Stimulated activated CD8-positive, alpha-beta memory T cell treated with anti-CD3 and anti-CD28 coated beads, Interleukin-15, amount 100 ng/mL, for 1 hour (primary cell): ENCODE results near the gene ZNF619.
A peak's percentile ranks its signal among the peaks of the same experiment; 100 is the strongest.
"Not testable (repeated sequence)": the region's sequence is repeated elsewhere in the genome, so short reads cannot be mapped to it uniquely, and the experiment has no call there.

Experiments used
- DNase-seq: peaks from one replicate; pipeline ENCODE4 v3.0.0-alpha.2; 2020; ENCODE audit warnings: low read depth

The ZNF619 gene

DNA sequence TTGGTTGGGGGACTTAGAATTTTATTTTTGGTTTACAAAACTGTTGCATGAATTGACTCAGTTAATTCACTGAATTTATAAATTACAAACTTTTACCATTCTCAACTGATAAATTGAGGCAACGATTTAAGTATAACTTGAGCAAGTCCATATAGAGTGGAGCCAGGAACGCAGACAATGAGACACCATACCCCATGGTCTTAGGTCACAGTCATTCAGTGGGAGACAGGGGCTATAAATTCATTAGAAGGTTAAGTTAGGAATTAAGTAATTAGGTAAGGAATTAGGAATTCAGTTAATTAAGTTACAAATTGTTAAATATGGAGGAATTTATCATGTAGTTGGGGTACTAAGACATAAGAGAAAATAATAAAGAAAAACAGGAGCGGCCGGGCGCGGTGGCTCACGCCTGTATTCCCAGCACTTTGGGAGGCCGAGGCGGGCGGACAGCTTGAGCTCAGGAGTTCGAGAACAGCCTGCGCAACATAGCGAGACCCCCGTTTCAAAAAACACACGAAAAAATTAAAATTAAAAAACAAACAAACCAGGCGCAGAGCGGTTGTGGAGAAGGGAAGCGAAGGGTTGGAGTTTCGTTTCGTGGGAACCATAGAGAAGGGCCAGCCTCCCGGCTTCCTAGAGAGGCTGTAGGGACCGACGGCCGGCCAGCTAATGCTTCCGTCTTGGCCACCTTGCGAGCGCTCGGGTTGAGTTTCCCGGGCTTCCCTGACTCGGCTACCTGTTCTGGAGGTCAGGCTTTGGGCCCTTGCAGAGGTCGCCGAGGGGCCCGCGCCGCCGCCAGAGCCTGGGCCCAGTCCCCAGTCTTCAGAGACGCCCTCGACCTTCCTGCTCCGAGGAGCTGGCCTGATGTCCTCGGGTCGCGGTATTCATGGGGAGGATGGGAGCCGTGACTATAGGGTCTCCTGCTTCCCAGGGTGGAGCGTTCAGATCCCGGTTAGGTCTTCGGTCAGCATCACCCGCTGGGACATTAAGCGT lies at the start of gene ZNF619:
ZNF619 (plus strand) TSS at position 645 of the 993 bp plus-strand sequence. CDS start 858 bp downstream, outside the sequence.
- DNase-seq: peak; percentile 21

GRCh38 chr3:40432793-40433192 lies 44.1 kb upstream of the ZNF619 start:
- no peak for DNase-seq

DNA sequence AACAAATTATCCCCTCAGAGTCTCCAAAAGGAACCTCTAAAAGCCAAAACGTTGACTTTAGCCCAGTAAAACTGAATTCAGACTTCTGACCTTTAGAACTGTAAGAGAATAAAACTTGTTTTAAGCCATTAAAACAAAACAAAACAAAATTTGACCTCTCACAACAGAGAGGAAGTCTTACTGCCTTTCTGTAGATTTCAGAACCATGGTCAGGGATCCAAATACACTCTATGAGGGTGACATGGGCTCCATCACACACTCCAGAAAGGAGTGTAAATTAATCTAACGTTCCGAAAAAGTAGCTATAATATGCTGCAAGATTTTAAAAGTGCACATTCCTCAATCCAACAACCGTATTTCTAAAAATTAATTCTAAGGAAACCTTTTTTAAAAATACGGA lies 39.0 kb upstream of the ZNF619 start:
- no peak for DNase-seq

DNA sequence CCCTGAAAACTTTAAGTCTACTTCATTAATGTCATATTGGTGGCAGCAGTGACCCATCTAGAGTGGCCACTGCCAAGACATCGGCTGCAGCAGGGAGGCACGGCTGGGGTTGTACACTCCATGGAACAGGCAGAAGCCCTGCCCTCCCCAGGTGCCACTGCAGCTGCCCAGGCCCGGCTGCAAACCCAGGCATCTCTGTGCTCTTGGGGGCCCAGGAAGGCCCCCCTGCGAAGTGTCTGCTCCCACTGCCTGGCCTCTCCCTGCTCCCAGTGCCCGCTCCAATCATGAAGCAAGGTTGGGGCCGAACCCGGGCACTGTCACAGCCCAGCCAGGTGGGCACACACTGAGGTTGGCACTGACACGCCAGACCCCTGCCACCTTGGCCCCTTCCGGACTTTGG lies 31.9 kb upstream of the ZNF619 start:
- no peak for DNase-seq

- no peak for DNase-seq
Observed at GRCh38 chr3:40445880-40446279, 31.0 kb upstream of the ZNF619 start.

GRCh38 chr3:40450438-40450837 lies 26.5 kb upstream of the ZNF619 start:
- no peak for DNase-seq

DNA sequence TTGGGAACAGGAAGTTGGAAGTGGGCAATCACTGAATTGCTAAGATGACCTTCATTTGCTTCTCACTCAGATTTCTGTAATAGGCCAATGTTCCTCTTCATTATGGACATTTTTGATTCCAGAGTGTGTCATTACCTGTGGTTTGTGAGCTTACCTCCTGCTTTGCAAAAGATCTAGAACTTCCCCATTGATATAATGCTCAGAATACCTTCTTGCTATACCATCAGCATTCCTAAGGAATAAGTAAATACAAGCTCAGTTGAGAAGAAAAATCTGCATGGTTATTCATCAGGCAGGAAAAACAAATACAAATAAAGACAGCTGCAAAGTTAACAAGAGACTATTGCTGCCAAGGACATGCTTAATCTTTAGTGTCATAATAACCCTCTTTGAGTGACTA lies 25.4 kb upstream of the ZNF619 start:
- no peak for DNase-seq

GRCh38 chr3:40452057-40452456 lies 24.9 kb upstream of the ZNF619 start:
- no peak for DNase-seq

DNA sequence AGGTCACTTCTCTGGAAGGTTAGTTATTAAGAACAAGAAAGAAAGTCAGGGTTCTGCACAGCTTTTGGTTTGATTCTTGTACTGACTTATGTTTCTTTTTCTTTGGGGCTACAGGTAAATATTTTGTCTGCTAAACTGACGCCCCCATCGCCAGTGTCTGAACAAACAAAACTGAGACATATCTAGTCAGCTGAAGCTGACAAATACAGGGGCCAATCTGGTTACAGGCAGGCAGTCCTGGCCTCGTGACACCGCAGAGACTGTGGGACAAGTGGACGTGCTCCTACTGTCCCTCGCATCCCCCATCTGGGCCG lies 24.4 kb upstream of the ZNF619 start:
- DNase-seq: no peak

- peak; percentile 85 for DNase-seq
Observed at GRCh38 chr3:40452876-40453730, 23.8 kb upstream of the ZNF619 start.

DNA sequence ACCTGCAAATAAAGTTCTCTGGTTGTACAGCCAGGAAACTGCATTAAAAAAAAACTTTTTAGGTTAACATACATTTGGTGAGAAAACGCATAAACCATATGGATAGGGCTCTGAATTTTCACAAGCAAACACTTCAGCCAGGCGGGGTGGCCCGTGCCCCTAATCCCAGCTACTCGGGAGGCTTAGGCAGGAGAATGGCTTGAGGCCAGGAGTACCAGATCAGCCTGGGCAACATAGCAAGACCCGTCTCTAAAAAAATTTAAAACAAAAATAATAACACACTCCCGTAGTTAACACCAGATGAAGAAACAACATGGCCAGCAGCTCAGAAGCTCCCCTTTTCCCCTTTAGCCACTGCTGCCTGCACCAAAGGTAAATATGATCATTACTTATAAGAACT lies 23.0 kb upstream of the ZNF619 start:
- DNase-seq: no peak

- DNase-seq: no peak
Observed at GRCh38 chr3:40455328-40455727, 21.6 kb upstream of the ZNF619 start.

GRCh38 chr3:40456279-40456939 lies 20.5 kb upstream of the ZNF619 start:
- no peak for DNase-seq

DNA sequence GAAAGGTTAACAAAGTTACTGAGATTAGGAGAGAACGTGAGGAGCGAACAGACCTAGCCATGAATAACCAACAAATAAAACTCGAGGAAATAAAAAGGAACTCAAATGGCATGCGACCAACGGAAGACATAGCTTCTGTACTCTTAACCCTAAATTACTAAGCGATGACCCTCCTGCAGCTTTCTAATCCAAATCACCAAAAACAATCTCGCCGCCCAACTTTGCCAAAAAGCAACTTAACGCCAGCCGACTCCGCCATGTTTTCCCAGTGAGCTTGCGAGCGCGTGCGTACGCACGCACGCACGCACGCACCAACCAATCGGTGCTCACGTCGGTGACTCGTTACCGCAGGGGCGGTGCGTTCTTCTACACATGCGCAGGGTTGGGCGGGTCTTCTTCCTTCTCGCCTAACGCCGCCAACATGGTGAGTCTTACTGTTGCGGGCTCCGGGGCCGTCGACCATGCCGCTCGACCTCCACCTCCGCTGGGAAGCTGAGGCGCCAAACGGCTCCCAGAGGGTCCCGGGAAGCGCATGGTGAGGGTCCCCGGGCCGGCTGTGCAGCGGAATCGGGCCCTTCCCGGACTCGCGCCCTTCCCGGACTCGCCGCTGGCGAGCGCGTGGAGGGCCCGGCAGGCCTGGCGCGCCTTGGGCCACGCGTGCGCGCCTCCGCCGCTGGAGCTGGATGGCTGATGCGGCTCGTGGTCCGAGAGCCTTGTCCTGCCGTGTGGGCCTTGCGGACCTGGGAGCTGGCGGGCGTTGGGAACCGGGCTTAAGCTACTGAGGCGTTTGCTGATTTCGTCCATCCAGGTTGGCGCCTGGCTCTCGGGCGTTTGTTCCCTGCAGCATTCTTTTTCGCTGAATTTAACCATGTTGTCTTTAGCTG lies 19.7 kb upstream of the ZNF619 start, which contains the start of gene RPL14:
RPL14 (plus strand) TSS at position 400 of the 884 bp plus-strand sequence; CDS start at position 533, 133 bp downstream.
- peak; percentile 90 for DNase-seq

GRCh38 chr3:40458473-40458872 lies 18.4 kb upstream of the ZNF619 start:
- no peak for DNase-seq

- DNase-seq: not testable (repeated sequence)
Observed at GRCh38 chr3:40460481-40460880, 16.4 kb upstream of the ZNF619 start.

DNA sequence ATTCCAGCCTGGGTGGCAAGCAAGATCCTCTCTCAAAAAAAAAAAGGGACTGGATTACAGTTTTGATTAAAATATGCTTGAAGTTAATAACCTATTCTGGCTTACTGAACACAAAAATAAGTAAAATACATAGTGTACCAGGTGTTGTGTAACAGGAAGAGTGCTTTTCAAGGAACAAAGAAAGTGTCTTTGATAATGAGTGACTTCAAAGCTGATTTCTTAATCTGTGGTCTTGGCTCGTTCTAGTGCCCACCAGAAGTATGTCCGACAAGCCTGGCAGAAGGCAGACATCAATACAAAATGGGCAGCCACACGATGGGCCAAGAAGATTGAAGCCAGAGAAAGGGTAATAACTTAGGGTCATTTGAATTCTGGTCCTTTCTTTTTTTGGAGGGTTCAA lies 15.8 kb upstream of the ZNF619 start:
- no peak for DNase-seq

DNA sequence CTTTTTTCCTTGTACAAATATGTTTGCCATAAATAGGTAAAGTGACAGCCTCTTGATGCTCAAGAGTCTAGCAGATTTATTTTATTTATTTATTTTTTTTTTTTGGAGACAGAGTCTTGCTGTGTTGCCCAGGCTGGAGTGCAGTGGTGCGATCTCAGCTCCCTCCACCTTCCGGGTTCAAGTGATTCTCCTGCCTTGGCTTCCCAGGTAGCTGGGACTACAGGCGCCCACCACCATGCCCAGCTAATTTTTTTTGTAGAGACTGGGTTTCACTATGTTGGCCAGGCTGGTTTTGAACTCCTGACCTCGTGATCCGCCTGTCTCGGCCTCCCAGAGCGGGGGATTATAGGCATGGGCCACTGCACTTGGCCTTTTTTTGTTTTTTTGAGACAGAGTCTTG lies 14.1 kb upstream of the ZNF619 start:
- DNase-seq: not testable (repeated sequence)

GRCh38 chr3:40463579-40463978 lies 13.3 kb upstream of the ZNF619 start:
- no peak for DNase-seq

GRCh38 chr3:40464339-40465110 lies 12.4 kb upstream of the ZNF619 start:
- no peak for DNase-seq

GRCh38 chr3:40465111-40465407 lies 11.9 kb upstream of the ZNF619 start:
- no peak for DNase-seq
